ENCODE results near the gene PCDH9. TPM values are rescaled to one million over a fixed set of nuclear protein-coding genes. Genes with fewer than 3 reads are reported as not detected.

The PCDH9 gene
- total and polyA plus RNA-seq, 3 donors from 2014 or later, result 2.3 to 4.6 (median 3.5) TPM

- no peak for TF ChIP-seq POLR2A (IDR thresholded peaks at IDR 0.05)
- TF ChIP-seq CTCF (IDR thresholded peaks at IDR 0.05), result no peak
- DNase-seq, result no peak
- H3K27ac ChIP-seq, result no peak overlapping the region
- no peaks in the 10 kb centered on the region for H3K9me3 ChIP-seq
- no peaks in the 10 kb centered on the region for H3K4me1 ChIP-seq
- WGBS, 2 donors, result 72 to 76% methylated on average over 4 of the region's 4 CpGs
- H3K36me3 ChIP-seq (ENCODE audit: low read depth, missing control alignments), result no peaks in the 10 kb centered on the region
- no peaks in the 10 kb centered on the region for H3K27me3 ChIP-seq
- intact Hi-C loops (cut with DNase I; ENCODE audit: low total_unique reads), result no loop called here
- no peak overlapping the region for H3K4me3 ChIP-seq
Measured at GRCh38 chr13:66849706-66850105, 380.4 kb downstream of the PCDH9 start.

GRCh38 chr13:66847541-66847940, 382.6 kb downstream of the PCDH9 start:
- no peak for DNase-seq
- WGBS, 2 donors, result 80 to 88% methylated on average over 6 of the region's 6 CpGs
- intact Hi-C loops (cut with DNase I; ENCODE audit: low total_unique reads), result no loop called here
- Histone ChIP-seq H3K9me3 (no peaks in the 10 kb centered on the region), H3K27ac (no peak overlapping the region), H3K4me1 (no peaks in the 10 kb centered on the region), H3K4me3 (no peak overlapping the region), H3K36me3 (ENCODE audit: low read depth, missing control alignments) (no peaks in the 10 kb centered on the region), H3K27me3 (no peaks in the 10 kb centered on the region)
- TF ChIP-seq POLR2A (IDR thresholded peaks at IDR 0.05) (no peak), CTCF (IDR thresholded peaks at IDR 0.05) (no peak)

GRCh38 chr13:66845393-66845792, 384.7 kb downstream of the PCDH9 start:
- Histone ChIP-seq H3K36me3 (ENCODE audit: low read depth, missing control alignments) (no peaks in the 10 kb centered on the region), H3K9me3 (no peaks in the 10 kb centered on the region), H3K27me3 (no peaks in the 10 kb centered on the region), H3K4me3 (no peak overlapping the region), H3K27ac (no peak overlapping the region), H3K4me1 (no peaks in the 10 kb centered on the region)
- WGBS, 2 donors, result 81 to 83% methylated on average over 8 to 10 of the region's 10 CpGs
- no peak for TF ChIP-seq POLR2A (IDR thresholded peaks at IDR 0.05)
- TF ChIP-seq CTCF (IDR thresholded peaks at IDR 0.05), result no peak
- DNase-seq, result no peak
- intact Hi-C loops (cut with DNase I; ENCODE audit: low total_unique reads), result no loop called here

GRCh38 chr13:66844933-66845332, 385.2 kb downstream of the PCDH9 start:
- H3K27ac ChIP-seq, result no peak overlapping the region
- WGBS, 2 donors, result 49 to 76% methylated on average over 5 to 7 of the region's 7 CpGs
- no peak for DNase-seq
- no peaks in the 10 kb centered on the region for H3K36me3 ChIP-seq (ENCODE audit: low read depth, missing control alignments)
- TF ChIP-seq POLR2A (IDR thresholded peaks at IDR 0.05), result no peak
- TF ChIP-seq CTCF (IDR thresholded peaks at IDR 0.05), result no peak
- no peaks in the 10 kb centered on the region for H3K27me3 ChIP-seq
- H3K4me1 ChIP-seq, result no peaks in the 10 kb centered on the region
- no peaks in the 10 kb centered on the region for H3K9me3 ChIP-seq
- intact Hi-C loops (cut with DNase I; ENCODE audit: low total_unique reads), result no loop called here
- no peak overlapping the region for H3K4me3 ChIP-seq

GRCh38 chr13:66842766-66843165, 387.4 kb downstream of the PCDH9 start:
- Histone ChIP-seq H3K9me3 (no peaks in the 10 kb centered on the region), H3K4me1 (no peaks in the 10 kb centered on the region), H3K36me3 (ENCODE audit: low read depth, missing control alignments) (no peaks in the 10 kb centered on the region), H3K4me3 (no peak overlapping the region), H3K27me3 (no peaks in the 10 kb centered on the region), H3K27ac (no peak overlapping the region)
- no peak for TF ChIP-seq POLR2A (IDR thresholded peaks at IDR 0.05)
- TF ChIP-seq CTCF (IDR thresholded peaks at IDR 0.05), result no peak
- intact Hi-C loops (cut with DNase I; ENCODE audit: low total_unique reads), result no loop called here
- 81 to 86% methylated on average over 2 of the region's 2 CpGs for WGBS, 2 donors
- DNase-seq, result no peak
